Psoas muscle (tissue), 8 donors: ENCODE results near the gene ZMIZ1. TPM values are rescaled to one million over a fixed set of nuclear protein-coding genes. Genes with fewer than 3 reads are reported as not detected.
"Not testable (repeated sequence)": the region's sequence is repeated elsewhere in the genome, so short reads cannot be mapped to it uniquely, and the experiment has no call there.

Experiments used
- ATAC-seq, 4 donors: fragments of 200-7000 bp; cut with Tn5 transposase; one replicate each; pipeline ENCODE4 v1.9.1; 2020; ENCODE audit warnings: moderate library complexity in 3 of 4, mild to moderate bottlenecking in 2 of 4
- DNase-seq, 2 donors: peaks; one replicate each; pipeline ENCODE4 v3.0.0-alpha.2; 2020
- H3K27ac ChIP-seq: fragments of 200-600 bp; one replicate; pipeline ENCODE4 v1.8.0; 2022
- H3K27me3 ChIP-seq, 3 donors: fragments of 200-600 bp in 1 of 3; one replicate each; pipeline versions ENCODE4 v1.6.1 to v1.8.0; 2013 to 2022; ENCODE audit warnings: low read length in 2 of 3, mild to moderate bottlenecking in 2 of 3, moderate library complexity in 1 of 3; ENCODE audit not compliant: insufficient read depth in 3 of 3
- H3K36me3 ChIP-seq, 2 donors: fragments of 200-600 bp in 1 of 2; one replicate each; pipeline versions ENCODE4 v1.6.1 to v1.8.0; 2013 to 2022; ENCODE audit warnings: low read depth in 1 of 2, mild to moderate bottlenecking in 1 of 2, moderate library complexity in 1 of 2; ENCODE audit not compliant: insufficient read depth in 1 of 2
- H3K4me1 ChIP-seq: fragments of 200-600 bp; one replicate; pipeline ENCODE4 v1.8.0; 2022
- H3K4me3 ChIP-seq: fragments of 200-600 bp; one replicate; pipeline ENCODE4 v1.8.0; 2022; ENCODE audit warnings: mild to moderate bottlenecking
- H3K9me3 ChIP-seq: fragments of 200-600 bp; one replicate; pipeline ENCODE4 v1.8.0; 2022
- WGBS, 3 donors: extraction: QIAGEN DNeasy Blood & Tissue Kit; methylation state at CpG; one replicate each; pipeline versions ENCODE4 v1.1.6 to v1.1.7; 2013; 5-methylcytosine and 5-hydroxymethylcytosine counted together
- intact Hi-C, 2 donors: fragments of 100-400 bp; cut with DNase I; formaldehyde crosslinking; loops; one replicate each; pipeline versions ENCODE4 v1.11.0 to v1.14.2; 2022
- polyA plus RNA-seq, 3 donors: library from polyadenylated mRNA; stranded (reverse); fragments of 200-250 nt; gene quantifications; one replicate each; pipeline ENCODE4 v1.2.3, GENCODE V29; 2013
- total RNA-seq, 4 donors: library from RNA; stranded (reverse); fragmentation: NEBNext Ultra II Directional in 2 of 4; extraction: Animal tissue kit (Norgen Biotek cat#: 25700) in 2 of 4; gene quantifications; one replicate each; pipeline versions ENCODE4 v1.2.1 to v1.2.4, GENCODE V29; 2021 to 2023
- TF ChIP-seq, protein P1 (sequence below): fragments of 200-600 bp; IDR thresholded peaks from one replicate; pipeline ENCODE4 v1.8.0; 2022; ENCODE audit warnings: antibody characterized with exemption
- donor health status: healthy with polysubstance abuse.
- donor health status: DM: no; HTN: no; CAD: no; lungs with moderate emphysema.
- donor health status: Bipolar disorder and iron deficiency.
- donor health status: healthy.
- donor health status: DM: yes; HTN: yes; CAD: no.
- donor health status: DM: no; HTN: no; CAD: no.
- donor health status: DM: no; HTN: no; CAD: no.
- donor health status: DM: yes; HTN: yes; CAD: no.

Gene ZMIZ1
- total and polyA plus RNA-seq, 7 donors: 10.4 to 37.6 (median 30.0) TPM

DNA sequence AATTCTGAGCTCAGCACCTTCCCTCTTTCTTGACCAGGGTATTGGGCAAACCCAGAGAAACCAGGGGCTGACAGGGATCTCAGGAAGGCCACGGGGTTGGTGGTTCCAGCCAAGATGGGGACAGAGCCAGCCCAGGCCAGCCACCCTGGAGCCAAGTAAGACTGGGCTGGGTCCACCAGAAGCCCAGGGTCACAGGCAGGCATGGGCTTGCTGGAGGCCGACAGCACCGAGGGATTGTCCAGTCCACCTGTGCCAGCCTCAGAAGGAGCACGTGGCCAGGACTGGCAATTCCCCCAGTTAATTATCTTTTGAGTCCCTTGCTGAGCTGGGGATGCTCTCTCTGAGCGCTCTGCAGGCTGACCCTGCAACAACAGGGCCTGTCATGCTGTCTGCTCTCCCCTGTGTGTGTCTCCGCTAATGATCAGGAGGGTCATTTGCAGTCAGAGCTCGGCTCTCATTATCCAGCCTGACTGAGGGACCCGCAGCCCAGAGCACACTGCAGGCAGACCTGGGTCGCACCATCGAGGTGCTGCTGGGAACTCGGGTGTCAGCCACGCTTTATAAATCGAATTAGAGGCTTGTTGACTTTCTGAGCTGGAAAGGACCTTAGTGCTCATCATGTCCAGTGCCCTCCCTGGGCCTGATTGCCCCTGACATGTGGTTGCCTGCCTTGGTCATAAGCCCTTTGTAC lies 209.0 kb downstream of the ZMIZ1 start:
- Histone ChIP-seq H3K36me3 (peaks cover 0 to 34% of the 10 kb centered on the region in 2 donors), H3K4me1 (peaks cover 32% of the 10 kb centered on the region), H3K27ac (no peak overlapping the region), H3K4me3 (no peak overlapping the region), H3K27me3 (no peaks in the 10 kb centered on the region), H3K9me3 (no peaks in the 10 kb centered on the region)
- no peak for ATAC-seq
- TF ChIP-seq, protein P1, sequence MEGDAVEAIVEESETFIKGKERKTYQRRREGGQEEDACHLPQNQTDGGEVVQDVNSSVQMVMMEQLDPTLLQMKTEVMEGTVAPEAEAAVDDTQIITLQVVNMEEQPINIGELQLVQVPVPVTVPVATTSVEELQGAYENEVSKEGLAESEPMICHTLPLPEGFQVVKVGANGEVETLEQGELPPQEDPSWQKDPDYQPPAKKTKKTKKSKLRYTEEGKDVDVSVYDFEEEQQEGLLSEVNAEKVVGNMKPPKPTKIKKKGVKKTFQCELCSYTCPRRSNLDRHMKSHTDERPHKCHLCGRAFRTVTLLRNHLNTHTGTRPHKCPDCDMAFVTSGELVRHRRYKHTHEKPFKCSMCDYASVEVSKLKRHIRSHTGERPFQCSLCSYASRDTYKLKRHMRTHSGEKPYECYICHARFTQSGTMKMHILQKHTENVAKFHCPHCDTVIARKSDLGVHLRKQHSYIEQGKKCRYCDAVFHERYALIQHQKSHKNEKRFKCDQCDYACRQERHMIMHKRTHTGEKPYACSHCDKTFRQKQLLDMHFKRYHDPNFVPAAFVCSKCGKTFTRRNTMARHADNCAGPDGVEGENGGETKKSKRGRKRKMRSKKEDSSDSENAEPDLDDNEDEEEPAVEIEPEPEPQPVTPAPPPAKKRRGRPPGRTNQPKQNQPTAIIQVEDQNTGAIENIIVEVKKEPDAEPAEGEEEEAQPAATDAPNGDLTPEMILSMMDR: no peak
- WGBS, 3 donors: 71 to 76% (median 73%) methylated on average over 12 to 13 of the region's 13 CpGs
- intact Hi-C loops: no loop called here
- DNase-seq: no peak

DNA sequence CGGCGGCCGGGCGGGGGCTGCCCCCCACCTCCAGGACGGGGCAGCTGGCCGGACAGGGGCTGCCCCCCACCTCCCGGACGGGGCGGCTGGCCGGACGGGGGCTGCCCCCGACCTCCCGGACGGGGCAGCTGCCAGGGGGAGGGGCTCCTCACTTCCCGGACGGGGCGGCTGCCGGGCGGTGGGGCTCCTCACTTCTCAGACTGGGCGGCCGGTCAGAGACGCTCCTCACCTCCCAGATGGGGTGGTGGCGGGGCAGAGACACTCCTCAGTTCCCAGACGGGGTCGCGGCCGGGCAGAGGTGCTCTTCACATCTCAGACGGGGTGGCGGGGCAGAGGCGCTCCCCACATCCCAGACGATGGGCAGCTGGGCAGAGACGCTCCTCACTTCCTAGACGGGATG lies 210.3 kb downstream of the ZMIZ1 start:
- H3K4me3 ChIP-seq, DNase-seq, intact Hi-C loops, H3K9me3 ChIP-seq, H3K27ac ChIP-seq, ATAC-seq, H3K27me3 ChIP-seq: not testable (repeated sequence)
- peaks cover 18% of the 10 kb centered on the region for H3K4me1 ChIP-seq
- peaks cover 0 to 43% of the 10 kb centered on the region in 2 donors for H3K36me3 ChIP-seq
- WGBS, 3 donors: 96 to 97% (median 96%) methylated on average over 18 to 33 of the region's 33 CpGs

DNA sequence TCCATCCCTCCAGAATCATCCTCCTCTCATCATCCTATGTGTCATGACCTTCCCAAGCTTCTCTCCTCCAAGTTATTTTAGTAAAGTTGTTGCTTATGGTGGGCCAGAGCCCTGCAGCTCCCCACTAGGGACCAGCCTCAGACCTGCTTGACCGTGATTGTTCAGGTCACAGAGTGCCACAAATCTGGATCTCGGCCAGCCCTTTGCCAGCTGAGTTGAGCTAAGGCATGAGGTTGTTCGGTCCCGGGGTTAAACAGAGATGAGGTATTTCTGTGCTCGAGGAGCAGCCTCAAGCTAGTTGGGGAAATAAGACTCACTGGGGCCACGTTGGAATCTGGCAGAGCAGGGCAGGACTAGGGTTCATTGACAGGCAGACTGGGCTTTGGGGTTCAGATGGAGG lies 212.2 kb downstream of the ZMIZ1 start:
- DNase-seq (no peak), ATAC-seq (no peak)
- H3K9me3 ChIP-seq: no peaks in the 10 kb centered on the region
- peaks cover 5% of the 10 kb centered on the region for H3K4me1 ChIP-seq
- TF ChIP-seq, protein P1: no peak
- intact Hi-C loops: no loop called here
- no peak overlapping the region for H3K4me3 ChIP-seq
- no peak overlapping the region for H3K27ac ChIP-seq
- WGBS, 3 donors: 78 to 79% (median 78%) methylated on average over 6 of the region's 6 CpGs
- H3K27me3 ChIP-seq: no peaks in the 10 kb centered on the region
- H3K36me3 ChIP-seq: peaks cover 0 to 54% of the 10 kb centered on the region in 2 donors

DNA sequence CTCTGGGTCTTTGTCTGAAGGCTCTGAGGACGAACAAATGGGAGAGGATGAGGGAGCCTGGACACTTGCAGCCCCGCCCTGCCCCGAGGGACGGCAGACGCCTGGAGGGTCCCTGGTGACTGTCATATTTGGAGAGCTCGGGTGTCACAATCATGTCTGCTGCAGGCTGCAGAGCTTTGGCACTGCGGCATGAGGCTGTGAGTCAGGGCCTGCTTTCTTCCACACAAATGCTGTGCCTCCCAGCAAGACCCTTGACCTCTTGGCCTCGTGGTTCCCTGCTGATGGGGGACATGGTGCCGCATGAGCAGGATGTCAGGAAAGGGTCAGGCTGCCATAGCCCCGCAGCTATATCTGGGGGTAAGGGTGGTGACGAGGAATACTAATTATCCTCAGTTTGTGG lies 213.6 kb downstream of the ZMIZ1 start:
- WGBS, 3 donors: 81 to 87% (median 86%) methylated on average over 11 of the region's 11 CpGs
- Histone ChIP-seq H3K4me3 (no peak overlapping the region), H3K36me3 (peaks cover 0 to 57% of the 10 kb centered on the region in 2 donors), H3K27me3 (no peaks in the 10 kb centered on the region), H3K9me3 (no peaks in the 10 kb centered on the region), H3K27ac (no peak overlapping the region), H3K4me1 (peaks cover 9% of the 10 kb centered on the region)
- TF ChIP-seq, protein P1: no peak
- no peak for DNase-seq
- ATAC-seq: no peak
- intact Hi-C loops: no loop called here

DNA sequence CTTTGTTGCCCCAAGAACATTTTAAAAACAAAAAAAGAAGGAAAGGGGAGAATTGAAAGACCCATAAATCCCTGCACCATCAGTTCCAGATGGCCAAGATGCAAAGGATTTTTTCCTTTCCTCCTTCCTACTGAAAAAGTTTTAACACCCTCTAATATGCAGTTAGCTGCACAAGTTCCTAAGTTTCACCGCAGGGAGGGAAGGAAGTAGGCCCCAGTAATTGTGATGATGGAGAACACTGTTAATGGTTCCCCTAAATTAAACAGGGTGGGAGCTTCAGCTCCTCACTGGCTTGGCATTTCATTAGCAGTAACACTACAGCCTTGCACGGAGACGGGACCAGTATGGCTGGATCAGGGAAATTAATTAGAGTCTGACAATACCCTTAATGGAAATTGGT lies 214.8 kb downstream of the ZMIZ1 start:
- no peaks in the 10 kb centered on the region for H3K9me3 ChIP-seq
- DNase-seq: no peak
- no peaks in the 10 kb centered on the region for H3K27me3 ChIP-seq
- H3K4me3 ChIP-seq: no peak overlapping the region
- WGBS, 3 donors: 75 to 98% (median 92%) methylated on average over 3 of the region's 3 CpGs
- no peak overlapping the region for H3K27ac ChIP-seq
- intact Hi-C loops: no loop called here
- peaks cover 9% of the 10 kb centered on the region for H3K4me1 ChIP-seq
- TF ChIP-seq, protein P1: no peak
- no peak for ATAC-seq
- H3K36me3 ChIP-seq: peaks cover 0 to 51% of the 10 kb centered on the region in 2 donors
